HepG2 (cell line): ENCODE data around the gene NEDD8. TPM values are rescaled to one million over a fixed set of nuclear protein-coding genes. Genes with fewer than 3 reads are reported as not detected.

Source experiments
- ATAC-seq: fragments of 200-7000 bp; cut with Tn5 transposase; 3 replicates; pipeline ENCODE4 v1.9.1; 2020; ENCODE audit warnings: mild to moderate bottlenecking, moderate library complexity
- BruUV-seq: library from RNA; stranded (reverse); fragments of 400-500 nt; replicated peaks from 2 replicates; lab custom pipeline; 2021; lab: Mats Ljungman, UMichigan
- CTCF ChIA-PET: fragments of 300-600 bp; formaldehyde crosslinking; extraction: SDS; loops from one replicate; lab custom pipeline; 2021; ENCODE audit warnings: low total read pairs, inconsistent platforms, low intra/inter-chr PET ratio; lab: Yijun Ruan, JAX
- POLR2A ChIA-PET: fragments of 350-600 bp; sonication (Branson Sonifier 250); formaldehyde crosslinking; loops from one replicate; lab custom pipeline; 2020; ENCODE audit warnings: antibody characterized with exemption, inconsistent platforms; lab: Yijun Ruan, JAX
- DNase-seq: peaks from one replicate; pipeline ENCODE4 v3.0.0-alpha.2; 2015; ENCODE audit warnings: low spot score
- FAIRE-seq: peaks from 3 replicates; lab custom pipeline; 2011; peaks lifted over from hg19 to GRCh38; lab: Jason Lieb, UNC
- H2AFZ ChIP-seq: one replicate; pipeline ENCODE4 v1.6.1; 2011; ENCODE audit warnings: low read length, inconsistent platforms
- H3K27ac ChIP-seq: fragments of 300-600 bp; 3 replicates; pipeline ENCODE4 v1.8.0; 2011; ENCODE audit warnings: mixed run types, mild to moderate bottlenecking, mixed read lengths, low read length, inconsistent platforms; ENCODE audit not compliant: insufficient read depth; ENCODE audit errors: extremely low read length
- H3K27me3 ChIP-seq, 2 experiments: fragments of 200-600 bp in 1 of 2; 2 replicates in 1 of 2; 3 replicates in 1 of 2; pipeline versions ENCODE4 v1.6.0 to v1.8.0; 2011; ENCODE audit warnings: low read length in 2 of 2, mild to moderate bottlenecking in 2 of 2, moderate library complexity in 2 of 2, inconsistent platforms in 1 of 2; ENCODE audit not compliant: insufficient read depth in 2 of 2, control insufficient read depth in 1 of 2
- H3K36me3 ChIP-seq, 2 experiments: fragments of 200-600 bp in 1 of 2; replicated peaks in 1 of 2; 2 replicates in 1 of 2; 3 replicates in 1 of 2; pipeline versions ENCODE4 v1.5.1 to v1.8.0; 2011; ENCODE audit warnings: low read length in 2 of 2, inconsistent platforms in 1 of 2; ENCODE audit not compliant: insufficient read depth in 2 of 2, control insufficient read depth in 1 of 2
- H3K4me1 ChIP-seq: 2 replicates; pipeline ENCODE4 v1.5.1; 2012; ENCODE audit warnings: low read length, inconsistent platforms; ENCODE audit not compliant: insufficient read depth
- H3K4me2 ChIP-seq: 2 replicates; pipeline ENCODE4 v1.6.0; 2011; ENCODE audit warnings: low read depth, low read length, inconsistent platforms
- H3K4me3 ChIP-seq, 3 experiments: fragments of 200-600 bp in 1 of 3; sonication (generic), shearing (Covaris generic) in 1 of 3; replicated peaks in 1 of 3; 2 replicates each; pipeline ENCODE4 v1.5.1; 2011 to 2016; ENCODE audit warnings: low read length in 3 of 3, inconsistent platforms in 2 of 3, low read depth in 2 of 3, mild to moderate bottlenecking in 2 of 3, control low read depth in 1 of 3, mixed read lengths in 1 of 3; ENCODE audit not compliant: insufficient read depth in 1 of 3
- H3K79me2 ChIP-seq: one replicate; pipeline ENCODE4 v1.6.1; 2011; ENCODE audit warnings: low read length, inconsistent platforms; ENCODE audit not compliant: insufficient read depth
- H3K9ac ChIP-seq: 2 replicates; pipeline ENCODE4 v1.6.0; 2011; ENCODE audit warnings: mild to moderate bottlenecking, low read depth, low read length, inconsistent platforms; ENCODE audit not compliant: insufficient read depth
- H3K9me3 ChIP-seq: 2 replicates; pipeline ENCODE4 v1.5.1; 2012; ENCODE audit warnings: mild to moderate bottlenecking, low read length
- H4K20me1 ChIP-seq: 2 replicates; pipeline ENCODE4 v1.6.0; 2011; ENCODE audit warnings: inconsistent platforms, mild to moderate bottlenecking, low read length, moderate library complexity; ENCODE audit not compliant: insufficient read depth
- KDM5A ChIP-seq: fragments of 200-600 bp; sonication (generic); IDR thresholded peaks from 2 replicates; pipeline ENCODE4 v1.7.0; 2018; ENCODE audit warnings: antibody characterized with exemption, mild to moderate bottlenecking, low read length, borderline replicate concordance
- MYC ChIP-seq: sonication (generic); formaldehyde crosslinking; IDR thresholded peaks from 2 replicates; pipeline ENCODE4 v1.9.0; 2021; ENCODE audit warnings: missing genetic modification reagents, borderline replicate concordance
- PAX8 ChIP-seq: sonication (generic); formaldehyde crosslinking; IDR thresholded peaks from 2 replicates; pipeline ENCODE4 v1.8.0; 2022; ENCODE audit warnings: mild to moderate bottlenecking, missing genetic modification reagents, borderline replicate concordance
- ZNF143 ChIP-seq: sonication (generic); formaldehyde crosslinking; IDR thresholded peaks from 2 replicates; pipeline ENCODE4 v1.4.0; 2020; ENCODE audit warnings: missing genetic modification reagents
- ZNF75D ChIP-seq: sonication (generic); formaldehyde crosslinking; IDR thresholded peaks from 2 replicates; pipeline ENCODE4 v1.8.1; 2023; ENCODE audit warnings: missing genetic modification reagents, mild to moderate bottlenecking, borderline replicate concordance
- ZNF800 ChIP-seq: sonication (generic); formaldehyde crosslinking; IDR thresholded peaks from 2 replicates; pipeline ENCODE4 v1.4.0; 2020; ENCODE audit warnings: missing genetic modification reagents
- WGBS: methylation state at CpG from one replicate; pipeline ENCODE4 v1.1.6; 2017; ENCODE audit warnings: low lambda C conversion rate; 5-methylcytosine and 5-hydroxymethylcytosine counted together
- in situ Hi-C: cut with HindIII; loops from 2 replicates; pipeline ENCODE4 v1.10.0; 2017; ENCODE audit warnings: low pct_unique_long_range_greater_than_20kb; ENCODE audit not compliant: extremely low pct_ligation_motif_present
- intact Hi-C: fragments of 100-400 bp; cut with micrococcal nuclease; formaldehyde crosslinking; loops from one replicate; pipeline ENCODE4 v1.10.0; 2022; ENCODE audit not compliant: unreplicated experiment
- polyA plus RNA-seq, 8 experiments: library from polyadenylated mRNA; depleted of rRNA in 3 of 8; stranded (reverse) in 7 of 8; unstranded in 1 of 8; fragments of >200 nt; fragmentation: Illumina TruSeq in 4 of 8; extraction: Trizol in 4 of 8; gene quantifications; 2 replicates each; pipeline versions ENCODE4 v1.2.1 to v1.2.3, GENCODE V29; 2011 to 2016; ENCODE audit warnings: low read depth in 4 of 8, missing spikeins in 1 of 8, mixed read lengths in 1 of 8; ENCODE audit not compliant: insufficient read depth in 1 of 8
- total RNA-seq, 5 experiments: library from RNA; depleted of rRNA; stranded (reverse); fragments of >200 nt; fragmentation: Illumina TruSeq; extraction: Trizol; gene quantifications; 2 replicates each; pipeline ENCODE4 v1.2.3, GENCODE V29; 2016; ENCODE audit warnings: low read depth in 1 of 5

The NEDD8 gene
- total and polyA plus RNA-seq, 2 of the 13 experiments (the other 11 are each of a cell fraction or from before 2014, with no cell fraction given) = 535 to 713 TPM

GRCh38 chr14:24281636-24282035 is 49.5 kb upstream of the NEDD8 start:
- Histone ChIP-seq H3K9ac (no peak overlapping the region), H3K4me3 (no peak overlapping the region), H3K9me3 (no peaks in the 10 kb centered on the region), H4K20me1 (no peaks in the 10 kb centered on the region), H3K4me2 (no peak overlapping the region), H3K27ac (no peak overlapping the region), H2AFZ (no peak overlapping the region), H3K4me1 (no peaks in the 10 kb centered on the region), H3K27me3 (no peaks in the 10 kb centered on the region), H3K79me2 (no peaks in the 10 kb centered on the region), H3K36me3 (no peaks in the 10 kb centered on the region)
- ATAC-seq = no peak
- ChIA-PET POLR2A (interaction anchor here (0.7 to 4.8 kb wide), 6 partner anchors 8 to 39 kb away, joined by 3 to 27 read pairs (median 6); partner anchors contain the start of genes CIDEB, RABGGTA and TINF2), CTCF (no interaction called here)
- in situ Hi-C loops = no loop called here
- WGBS = 92% methylated on average over 7 of the region's 7 CpGs
- intact Hi-C loops = no loop called here
- no TSS peak for BruUV-seq
- FAIRE-seq = no peak
- TF ChIP-seq ZNF143 (no peak), MYC (CRISPR knock-in tag) (no peak), KDM5A (no peak), ZNF75D (CRISPR knock-in tag) (0 out of 2 replicates have a peak, but pooled peaks have one; percentile 28), ZNF800 (CRISPR knock-in tag) (no peak), PAX8 (CRISPR knock-in tag) (no peak)
- DNase-seq = no peak
